Measurements from ENCODE around the gene C2orf92.

GRCh38 chr2:97734061-97735051 lies 64.8 kb downstream of the C2orf92 start:
- no peak for TF ChIP-seq RAD21 (conservative IDR thresholded peaks at IDR 0.05 in 1 of 2, IDR thresholded peaks at IDR 0.05 in 1 of 2)
- no peak for TF ChIP-seq CTCF (IDR thresholded peaks at IDR 0.05)
- no peak for TF ChIP-seq JUNB (IDR thresholded peaks at IDR 0.05)
- no peak for TF ChIP-seq RCOR1 (IDR thresholded peaks at IDR 0.05; ENCODE audit: low read depth, low read length)
- TF ChIP-seq USF2 (IDR thresholded peaks at IDR 0.05) = no peak
- TF ChIP-seq POLR2A (IDR thresholded peaks at IDR 0.05; ENCODE audit: low read length) = no peak
- TF ChIP-seq MAX (IDR thresholded peaks at IDR 0.05) = no peak
- TF ChIP-seq RFX5 (IDR thresholded peaks at IDR 0.05) = no peak
- no peak for TF ChIP-seq ZFP36 (IDR thresholded peaks at IDR 0.05; ENCODE audit: borderline replicate concordance, partially characterized antibody)
- TF ChIP-seq HOXB13 (CRISPR knock-in tag; IDR thresholded peaks at IDR 0.05; ENCODE audit: low read depth) = no peak
- TF ChIP-seq CEBPB (IDR thresholded peaks at IDR 0.05) = no peak
